ENCODE results near the gene CCDC188. TPM values are rescaled to one million over a fixed set of nuclear protein-coding genes. Genes with fewer than 3 reads are reported as not detected.

The CCDC188 gene
- total RNA-seq, 1 experiment from 2014 or later = not detected

DNA sequence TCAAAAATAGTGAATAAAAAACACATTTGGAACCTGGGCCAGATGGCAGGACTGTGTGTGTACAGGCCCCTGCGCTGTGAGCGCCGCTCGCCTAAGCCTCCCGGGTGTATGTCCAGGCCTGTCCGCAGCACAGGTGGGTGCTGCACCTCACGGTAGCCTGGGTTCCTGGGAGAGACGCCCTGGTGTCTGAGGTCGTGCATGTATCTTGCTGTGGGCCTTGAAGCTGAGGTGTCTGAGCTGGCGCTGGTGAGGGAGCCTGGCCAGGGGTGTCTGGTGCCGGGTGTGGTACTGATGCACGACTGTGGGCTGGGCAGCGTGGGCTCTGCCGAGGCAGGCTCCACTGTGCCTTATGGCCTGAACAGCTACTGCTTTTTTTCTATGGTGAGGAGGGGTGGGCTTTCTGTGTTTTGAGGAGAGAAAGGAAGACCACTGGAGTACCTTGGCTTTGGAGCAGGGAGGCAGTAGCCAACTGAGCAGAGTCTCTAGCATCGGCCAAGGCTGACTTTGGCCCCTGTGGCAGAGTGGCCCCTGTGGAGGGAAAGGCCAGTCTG, 23.5 kb downstream of the CCDC188 start:
- no peak for TF ChIP-seq TCF7L2 (IDR thresholded peaks at IDR 0.05; ENCODE audit: low read depth, low read length)
- TF ChIP-seq CTCF (IDR thresholded peaks at IDR 0.05) = no peak
- TF ChIP-seq, protein P1, sequence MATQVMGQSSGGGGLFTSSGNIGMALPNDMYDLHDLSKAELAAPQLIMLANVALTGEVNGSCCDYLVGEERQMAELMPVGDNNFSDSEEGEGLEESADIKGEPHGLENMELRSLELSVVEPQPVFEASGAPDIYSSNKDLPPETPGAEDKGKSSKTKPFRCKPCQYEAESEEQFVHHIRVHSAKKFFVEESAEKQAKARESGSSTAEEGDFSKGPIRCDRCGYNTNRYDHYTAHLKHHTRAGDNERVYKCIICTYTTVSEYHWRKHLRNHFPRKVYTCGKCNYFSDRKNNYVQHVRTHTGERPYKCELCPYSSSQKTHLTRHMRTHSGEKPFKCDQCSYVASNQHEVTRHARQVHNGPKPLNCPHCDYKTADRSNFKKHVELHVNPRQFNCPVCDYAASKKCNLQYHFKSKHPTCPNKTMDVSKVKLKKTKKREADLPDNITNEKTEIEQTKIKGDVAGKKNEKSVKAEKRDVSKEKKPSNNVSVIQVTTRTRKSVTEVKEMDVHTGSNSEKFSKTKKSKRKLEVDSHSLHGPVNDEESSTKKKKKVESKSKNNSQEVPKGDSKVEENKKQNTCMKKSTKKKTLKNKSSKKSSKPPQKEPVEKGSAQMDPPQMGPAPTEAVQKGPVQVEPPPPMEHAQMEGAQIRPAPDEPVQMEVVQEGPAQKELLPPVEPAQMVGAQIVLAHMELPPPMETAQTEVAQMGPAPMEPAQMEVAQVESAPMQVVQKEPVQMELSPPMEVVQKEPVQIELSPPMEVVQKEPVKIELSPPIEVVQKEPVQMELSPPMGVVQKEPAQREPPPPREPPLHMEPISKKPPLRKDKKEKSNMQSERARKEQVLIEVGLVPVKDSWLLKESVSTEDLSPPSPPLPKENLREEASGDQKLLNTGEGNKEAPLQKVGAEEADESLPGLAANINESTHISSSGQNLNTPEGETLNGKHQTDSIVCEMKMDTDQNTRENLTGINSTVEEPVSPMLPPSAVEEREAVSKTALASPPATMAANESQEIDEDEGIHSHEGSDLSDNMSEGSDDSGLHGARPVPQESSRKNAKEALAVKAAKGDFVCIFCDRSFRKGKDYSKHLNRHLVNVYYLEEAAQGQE (IDR thresholded peaks at IDR 0.05; ENCODE audit: insufficient read depth in 1 of 2, low read depth in 2 of 2, low read length in 1 of 2) = no peak
- no peak; the same call in 1 of the 2 replicates for TF ChIP-seq POLR2AphosphoS5 (IDR thresholded peaks at IDR 0.05; ENCODE audit: low read depth, low read length)
- no peak for TF ChIP-seq SIN3A (IDR thresholded peaks at IDR 0.05; ENCODE audit: borderline replicate concordance, insufficient read depth, low read depth, low read length)
- in situ Hi-C loops (cut with HindIII; ENCODE audit: low pct_unique_long_range_greater_than_20kb, low sequenced_read_pairs) = no loop called here
- Histone ChIP-seq H3K27me3 (ENCODE audit: control insufficient read depth, insufficient read depth, low read length) (no peaks in the 10 kb centered on the region), H3K27ac (ENCODE audit: low read length) (no peak overlapping the region), H3K4me1 (ENCODE audit: control insufficient read depth, insufficient read depth, low read length) (no peaks in the 10 kb centered on the region; the same call in 1 of the 2 replicates), H3K36me3 (ENCODE audit: control insufficient read depth, insufficient read depth, low read length) (peaks cover 3% of the 10 kb centered on the region), H3K9me3 (ENCODE audit: control insufficient read depth, insufficient read depth, low read depth, low read length) (no peaks in the 10 kb centered on the region), H3K4me3 (ENCODE audit: low read depth in 2 of 2, low read length in 2 of 2) (no peak overlapping the region)
- ChIA-PET CTCF (interaction anchor here (0.6 kb wide), 1 partner anchor 16 kb away, joined by 8 read pairs; no protein-coding TSS in a partner anchor), POLR2A (no interaction called here)
- ATAC-seq (no peak), DNase-seq (ENCODE audit: low read depth, low spot score) (no peak)
- intact Hi-C loops (cut with micrococcal nuclease; ENCODE audit: unreplicated experiment) = no loop called here
- BruUV-seq (replicated peaks) = no TSS peak

- CTCF ChIA-PET = no interaction called here
- intact Hi-C loops (cut with micrococcal nuclease; ENCODE audit: unreplicated experiment) (no loop called here), in situ Hi-C loops (cut with HindIII; ENCODE audit: low pct_unique_long_range_greater_than_20kb, low sequenced_read_pairs) (no loop called here)
- DNase-seq (ENCODE audit: low read depth, low spot score) (no peak), ATAC-seq (no peak)
- H3K4me1 ChIP-seq (ENCODE audit: control insufficient read depth, insufficient read depth, low read length) = no peaks in the 10 kb centered on the region; the same call in 1 of the 2 replicates
- H3K27ac ChIP-seq (ENCODE audit: low read length) = no peak overlapping the region
- BruUV-seq (replicated peaks) = TSS peak; percentile 38
- H3K4me3 ChIP-seq (ENCODE audit: low read depth in 2 of 2, low read length in 2 of 2) = no peak overlapping the region
- H3K27me3 ChIP-seq (ENCODE audit: control insufficient read depth, insufficient read depth, low read length) = no peaks in the 10 kb centered on the region
- POLR2A ChIA-PET = no interaction called here
- TF ChIP-seq, protein P1 (IDR thresholded peaks at IDR 0.05; ENCODE audit: insufficient read depth in 1 of 2, low read depth in 2 of 2, low read length in 1 of 2) = no peak
- no peak for TF ChIP-seq SIN3A (IDR thresholded peaks at IDR 0.05; ENCODE audit: borderline replicate concordance, insufficient read depth, low read depth, low read length)
- peaks cover 4% of the 10 kb centered on the region; the same call in 1 of the 2 replicates for H3K36me3 ChIP-seq (ENCODE audit: control insufficient read depth, insufficient read depth, low read length)
- no peaks in the 10 kb centered on the region for H3K9me3 ChIP-seq (ENCODE audit: control insufficient read depth, insufficient read depth, low read depth, low read length)
Observed at GRCh38 chr22:20126284-20127029, 24.4 kb downstream of the CCDC188 start.
